ENCODE measurements around the gene EMILIN1. TPM values are rescaled to one million over a fixed set of nuclear protein-coding genes. Genes with fewer than 3 reads are reported as not detected.
A peak's percentile ranks its signal among the peaks of the same experiment; 100 is the strongest.
"Not testable (repeated sequence)": the region's sequence is repeated elsewhere in the genome, so short reads cannot be mapped to it uniquely, and the experiment has no call there.

EMILIN1 gene
- total RNA-seq, 1 donor from 2014 or later, result 1.1 TPM

DNA sequence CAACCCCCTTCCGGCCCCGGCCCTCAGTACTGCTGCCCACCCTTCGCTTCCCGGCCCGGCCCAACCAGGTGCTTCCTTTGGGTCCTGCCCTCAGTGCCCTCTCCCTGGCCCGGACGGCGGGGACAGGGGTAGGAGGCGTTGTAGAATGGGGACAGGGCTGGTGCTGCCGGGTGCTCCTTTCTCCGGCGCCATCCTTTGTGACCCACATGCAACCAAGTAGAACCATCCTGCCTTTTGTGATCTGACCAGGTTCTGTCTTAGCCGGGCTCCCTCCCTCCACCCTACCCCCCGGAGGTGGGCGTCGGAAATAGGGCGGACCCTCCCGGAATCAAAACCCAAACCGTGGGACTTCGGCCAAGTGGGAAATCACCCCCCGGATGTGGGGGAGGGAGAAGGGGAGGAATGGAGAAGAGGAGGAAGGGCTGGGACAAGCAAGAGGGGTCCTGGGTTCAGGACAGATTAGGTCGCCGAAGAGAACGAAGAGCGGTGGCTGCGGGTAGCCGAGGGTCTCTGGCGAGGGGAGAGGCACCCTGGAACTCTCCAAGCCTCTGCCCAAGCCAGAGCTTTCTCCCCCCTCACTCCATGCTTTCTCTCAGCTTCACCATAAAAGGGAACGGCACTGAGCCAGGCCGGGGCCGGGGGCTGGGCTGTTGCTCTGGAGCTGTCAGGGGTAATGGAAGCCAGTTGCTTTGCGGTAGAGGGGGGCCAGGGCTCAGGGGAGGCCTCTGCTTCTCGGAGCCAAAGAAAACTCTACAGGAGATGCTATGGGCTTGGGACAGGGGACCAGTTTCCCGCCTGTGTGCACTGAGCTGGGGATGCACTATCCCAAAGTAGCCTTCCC is 6.2 kb upstream of the EMILIN1 start:
- TF ChIP-seq, protein P1, sequence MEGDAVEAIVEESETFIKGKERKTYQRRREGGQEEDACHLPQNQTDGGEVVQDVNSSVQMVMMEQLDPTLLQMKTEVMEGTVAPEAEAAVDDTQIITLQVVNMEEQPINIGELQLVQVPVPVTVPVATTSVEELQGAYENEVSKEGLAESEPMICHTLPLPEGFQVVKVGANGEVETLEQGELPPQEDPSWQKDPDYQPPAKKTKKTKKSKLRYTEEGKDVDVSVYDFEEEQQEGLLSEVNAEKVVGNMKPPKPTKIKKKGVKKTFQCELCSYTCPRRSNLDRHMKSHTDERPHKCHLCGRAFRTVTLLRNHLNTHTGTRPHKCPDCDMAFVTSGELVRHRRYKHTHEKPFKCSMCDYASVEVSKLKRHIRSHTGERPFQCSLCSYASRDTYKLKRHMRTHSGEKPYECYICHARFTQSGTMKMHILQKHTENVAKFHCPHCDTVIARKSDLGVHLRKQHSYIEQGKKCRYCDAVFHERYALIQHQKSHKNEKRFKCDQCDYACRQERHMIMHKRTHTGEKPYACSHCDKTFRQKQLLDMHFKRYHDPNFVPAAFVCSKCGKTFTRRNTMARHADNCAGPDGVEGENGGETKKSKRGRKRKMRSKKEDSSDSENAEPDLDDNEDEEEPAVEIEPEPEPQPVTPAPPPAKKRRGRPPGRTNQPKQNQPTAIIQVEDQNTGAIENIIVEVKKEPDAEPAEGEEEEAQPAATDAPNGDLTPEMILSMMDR (IDR thresholded peaks at IDR 0.05; ENCODE audit: unreplicated experiment), result no peak
- Mint-ChIP-seq H3K36me3 (ENCODE audit: insufficient read depth) (peaks cover 6% of the 10 kb centered on the region), H3K4me3 (ENCODE audit: low read depth) (peak overlapping the region; percentile 80), H3K27me3 (peaks cover 24% of the 10 kb centered on the region), H3K27ac (peak overlapping the region; percentile 89), H3K4me1 (ENCODE audit: low read depth) (peaks cover 12% of the 10 kb centered on the region), H3K9me3 (ENCODE audit: low read depth) (no peaks in the 10 kb centered on the region)
- DNase-seq (ENCODE audit: low spot score, unreplicated experiment), result no peak

DNA sequence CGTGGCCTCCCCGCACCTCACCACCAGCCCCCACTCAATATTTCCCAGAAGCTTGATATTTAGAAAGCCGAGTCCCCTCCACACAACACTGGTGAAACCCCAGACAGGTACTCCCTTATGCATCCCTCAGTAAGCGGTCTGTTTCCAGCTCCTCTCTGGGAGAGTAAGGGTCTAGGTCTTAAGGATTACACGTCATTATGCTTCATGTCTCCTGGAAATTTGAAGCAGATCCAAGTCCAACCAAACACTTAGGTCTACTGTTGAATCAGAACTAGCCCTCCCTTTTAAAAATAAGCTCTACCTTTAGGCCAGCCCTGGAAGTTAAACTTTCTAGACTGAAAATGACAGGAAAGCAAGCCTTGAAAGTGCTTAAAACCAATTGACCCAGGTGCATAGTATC is 5.5 kb upstream of the EMILIN1 start:
- Mint-ChIP-seq H3K27me3 (peaks cover 29% of the 10 kb centered on the region), H3K4me1 (ENCODE audit: low read depth) (peaks cover 12% of the 10 kb centered on the region), H3K36me3 (ENCODE audit: insufficient read depth) (peaks cover 5% of the 10 kb centered on the region), H3K9me3 (ENCODE audit: low read depth) (no peaks in the 10 kb centered on the region), H3K4me3 (ENCODE audit: low read depth) (peak overlapping the region; percentile 80), H3K27ac (peak overlapping the region; percentile 18)
- DNase-seq (ENCODE audit: low spot score, unreplicated experiment), result no peak
- TF ChIP-seq, protein P1 (IDR thresholded peaks at IDR 0.05; ENCODE audit: unreplicated experiment), result no peak

DNA sequence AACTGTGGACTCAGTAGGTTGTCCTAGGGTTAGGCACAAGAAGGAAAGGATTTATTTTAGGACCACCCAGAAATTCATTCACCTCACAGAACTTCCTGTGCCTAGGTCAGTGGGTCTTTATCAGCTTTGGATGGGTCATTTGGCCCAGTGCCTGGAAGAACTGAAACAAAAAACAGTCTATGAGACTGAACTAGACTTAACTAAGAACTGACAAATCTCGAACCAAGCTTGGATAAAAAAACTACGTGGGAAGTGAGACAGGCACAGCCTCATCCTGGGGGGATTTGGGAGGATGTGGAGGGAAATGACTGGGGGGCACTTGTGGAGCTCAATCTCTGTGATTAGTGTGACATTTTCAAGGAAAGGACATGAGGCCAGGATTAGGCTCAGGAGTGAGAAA is 4.6 kb upstream of the EMILIN1 start:
- no peak overlapping the region for H3K27ac Mint-ChIP-seq
- H3K9me3 Mint-ChIP-seq (ENCODE audit: low read depth), result no peaks in the 10 kb centered on the region
- H3K36me3 Mint-ChIP-seq (ENCODE audit: insufficient read depth), result peaks cover 5% of the 10 kb centered on the region
- DNase-seq (ENCODE audit: low spot score, unreplicated experiment), result no peak
- H3K4me3 Mint-ChIP-seq (ENCODE audit: low read depth), result no peak overlapping the region
- peaks cover 12% of the 10 kb centered on the region for H3K4me1 Mint-ChIP-seq (ENCODE audit: low read depth)
- TF ChIP-seq, protein P1 (IDR thresholded peaks at IDR 0.05; ENCODE audit: unreplicated experiment), result no peak
- peaks cover 30% of the 10 kb centered on the region for H3K27me3 Mint-ChIP-seq

DNA sequence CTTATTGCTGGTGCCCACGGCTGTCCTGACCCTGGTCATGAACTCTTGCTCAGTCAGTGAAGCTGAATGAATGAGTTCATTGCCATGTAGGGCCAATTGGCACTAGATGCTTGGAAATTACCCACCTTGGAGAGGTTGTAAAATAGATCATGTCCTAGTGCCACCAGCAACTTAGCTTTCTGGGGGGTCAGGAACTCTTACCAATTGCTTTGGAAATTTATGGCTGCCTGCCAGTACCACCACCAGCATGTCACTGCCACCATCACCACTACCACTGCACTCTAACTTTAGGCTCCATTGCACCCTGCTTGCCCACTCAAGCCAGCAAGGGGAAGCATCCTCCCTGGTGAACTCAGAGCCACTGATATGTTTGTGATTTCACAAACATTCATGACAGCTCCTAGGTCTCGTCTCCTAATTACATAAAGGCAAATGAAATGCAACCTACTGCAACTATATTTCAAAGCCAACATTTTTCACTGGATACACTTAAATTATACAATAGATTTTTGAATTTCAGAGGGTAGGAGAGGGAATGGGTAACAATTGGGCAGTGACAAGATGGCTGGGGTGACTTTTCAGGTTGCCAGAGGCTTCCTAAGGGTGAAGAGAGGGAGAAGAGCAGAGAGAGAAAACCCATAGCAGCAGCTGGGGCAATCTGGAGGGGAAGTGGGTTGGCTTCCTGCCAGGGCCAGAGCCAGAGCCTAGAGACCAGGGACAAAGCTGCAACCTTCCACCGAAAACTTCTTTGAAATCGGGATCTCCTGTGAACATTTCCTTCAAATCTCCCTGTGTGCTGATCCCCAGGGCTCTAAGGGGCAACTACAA is 3.5 kb upstream of the EMILIN1 start:
- TF ChIP-seq, protein P1 (IDR thresholded peaks at IDR 0.05; ENCODE audit: unreplicated experiment), result no peak
- H3K9me3 Mint-ChIP-seq (ENCODE audit: low read depth), result no peaks in the 10 kb centered on the region
- peaks cover 10% of the 10 kb centered on the region for H3K4me1 Mint-ChIP-seq (ENCODE audit: low read depth)
- peaks cover 30% of the 10 kb centered on the region for H3K27me3 Mint-ChIP-seq
- no peak overlapping the region for H3K4me3 Mint-ChIP-seq (ENCODE audit: low read depth)
- no peak for DNase-seq (ENCODE audit: low spot score, unreplicated experiment)
- H3K36me3 Mint-ChIP-seq (ENCODE audit: insufficient read depth), result no peaks in the 10 kb centered on the region
- no peak overlapping the region for H3K27ac Mint-ChIP-seq

DNA sequence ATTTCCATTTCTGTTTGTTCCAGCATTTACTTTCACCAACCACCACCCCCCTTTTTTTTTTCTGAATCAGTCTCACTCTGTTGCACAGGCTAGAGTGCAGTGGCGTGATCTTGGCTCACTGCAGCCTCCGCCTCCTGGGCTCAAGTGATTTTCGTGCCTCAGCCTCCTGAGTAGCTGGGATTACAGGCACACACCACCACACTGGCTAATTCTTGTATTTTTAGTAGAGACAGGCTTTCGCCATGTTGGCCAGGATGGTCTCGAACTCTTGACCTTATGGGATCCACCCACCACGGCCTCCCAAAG is 2.9 kb upstream of the EMILIN1 start:
- peaks cover 30% of the 10 kb centered on the region for H3K27me3 Mint-ChIP-seq
- DNase-seq (ENCODE audit: low spot score, unreplicated experiment); H3K36me3 Mint-ChIP-seq (ENCODE audit: insufficient read depth); H3K27ac Mint-ChIP-seq; H3K4me3 Mint-ChIP-seq (ENCODE audit: low read depth); H3K4me1 Mint-ChIP-seq (ENCODE audit: low read depth); H3K9me3 Mint-ChIP-seq (ENCODE audit: low read depth): not testable (repeated sequence)
